Measurements from ENCODE around the gene MBNL2.

DNA sequence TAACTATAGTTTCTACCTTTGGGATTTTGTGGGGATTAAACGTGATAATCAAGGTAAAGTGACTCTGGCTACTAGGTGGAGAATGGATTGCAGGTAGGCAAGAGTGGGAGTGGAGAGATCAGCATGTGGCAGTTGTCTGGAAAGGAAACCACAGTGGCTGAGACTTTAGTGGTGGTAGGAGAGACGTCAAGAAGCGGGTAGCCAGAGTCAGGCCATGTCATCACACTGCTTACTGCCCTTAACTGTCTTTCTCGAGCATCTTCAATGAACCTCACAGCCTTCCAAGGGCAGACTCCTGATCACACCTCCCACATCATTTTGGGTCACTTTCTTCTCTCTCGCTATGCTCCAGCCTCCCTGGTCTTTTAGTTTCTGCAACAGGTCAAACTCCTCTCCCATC lies 28.6 kb upstream of the MBNL2 start:
- TF ChIP-seq POLR2A (IDR thresholded peaks at IDR 0.05): no peak
- TF ChIP-seq, protein P1, sequence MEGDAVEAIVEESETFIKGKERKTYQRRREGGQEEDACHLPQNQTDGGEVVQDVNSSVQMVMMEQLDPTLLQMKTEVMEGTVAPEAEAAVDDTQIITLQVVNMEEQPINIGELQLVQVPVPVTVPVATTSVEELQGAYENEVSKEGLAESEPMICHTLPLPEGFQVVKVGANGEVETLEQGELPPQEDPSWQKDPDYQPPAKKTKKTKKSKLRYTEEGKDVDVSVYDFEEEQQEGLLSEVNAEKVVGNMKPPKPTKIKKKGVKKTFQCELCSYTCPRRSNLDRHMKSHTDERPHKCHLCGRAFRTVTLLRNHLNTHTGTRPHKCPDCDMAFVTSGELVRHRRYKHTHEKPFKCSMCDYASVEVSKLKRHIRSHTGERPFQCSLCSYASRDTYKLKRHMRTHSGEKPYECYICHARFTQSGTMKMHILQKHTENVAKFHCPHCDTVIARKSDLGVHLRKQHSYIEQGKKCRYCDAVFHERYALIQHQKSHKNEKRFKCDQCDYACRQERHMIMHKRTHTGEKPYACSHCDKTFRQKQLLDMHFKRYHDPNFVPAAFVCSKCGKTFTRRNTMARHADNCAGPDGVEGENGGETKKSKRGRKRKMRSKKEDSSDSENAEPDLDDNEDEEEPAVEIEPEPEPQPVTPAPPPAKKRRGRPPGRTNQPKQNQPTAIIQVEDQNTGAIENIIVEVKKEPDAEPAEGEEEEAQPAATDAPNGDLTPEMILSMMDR (IDR thresholded peaks at IDR 0.05): no peak

All from breast epithelium (tissue), 3 donors.